HG03342 (cell line): ENCODE data around the gene ARL8B.
"Not testable (repeated sequence)": the region's sequence is repeated elsewhere in the genome, so short reads cannot be mapped to it uniquely, and the experiment has no call there.

Experiments used
- ATAC-seq: cut with Tn5 transposase; IDR thresholded peaks from one replicate; pipeline ENCODE4 v1.9.1; 2021; ENCODE audit warnings: mild to moderate bottlenecking, moderate library complexity; ENCODE audit not compliant: unreplicated experiment

The ARL8B gene

GRCh38 chr3:5144316-5144994 is 22.4 kb downstream of the ARL8B start:
- no peak for ATAC-seq

GRCh38 chr3:5145120-5145519 is 23.0 kb downstream of the ARL8B start:
- no peak for ATAC-seq

- ATAC-seq, result not testable (repeated sequence)
Observed at GRCh38 chr3:5147152-5147551, 25.1 kb downstream of the ARL8B start.

- ATAC-seq, result no peak
Observed at GRCh38 chr3:5149306-5149880, 27.3 kb downstream of the ARL8B start.

GRCh38 chr3:5151586-5151985 is 29.5 kb downstream of the ARL8B start:
- no peak for ATAC-seq

- no peak for ATAC-seq
Observed at GRCh38 chr3:5153074-5153473, 31.0 kb downstream of the ARL8B start.

- no peak for ATAC-seq
Observed at GRCh38 chr3:5155241-5155640, 33.1 kb downstream of the ARL8B start.

GRCh38 chr3:5160321-5160720 is 38.2 kb downstream of the ARL8B start:
- ATAC-seq, result no peak

GRCh38 chr3:5160940-5161858 is 39.1 kb downstream of the ARL8B start:
- ATAC-seq, result no peak

GRCh38 chr3:5162102-5162501 is 40.0 kb downstream of the ARL8B start:
- no peak for ATAC-seq

- no peak for ATAC-seq
Observed at GRCh38 chr3:5165698-5166097, 43.6 kb downstream of the ARL8B start.

- no peak for ATAC-seq
Observed at GRCh38 chr3:5166846-5167245, 44.8 kb downstream of the ARL8B start.

GRCh38 chr3:5168110-5168509 is 46.0 kb downstream of the ARL8B start:
- ATAC-seq, result no peak

GRCh38 chr3:5169807-5170206 is 47.7 kb downstream of the ARL8B start:
- no peak for ATAC-seq

- ATAC-seq, result no peak
Observed at GRCh38 chr3:5170975-5171374, 48.9 kb downstream of the ARL8B start.

GRCh38 chr3:5172018-5172417 is 49.9 kb downstream of the ARL8B start:
- no peak for ATAC-seq

- not testable (repeated sequence) for ATAC-seq
Observed at GRCh38 chr3:5179036-5179435, 56.9 kb downstream of the ARL8B start.

- ATAC-seq, result peak; percentile 64
Observed at GRCh38 chr3:5181469-5182141, 59.5 kb downstream of the ARL8B start.

GRCh38 chr3:5183714-5184113 is 61.6 kb downstream of the ARL8B start:
- ATAC-seq, result not testable (repeated sequence)

- no peak for ATAC-seq
Observed at GRCh38 chr3:5184499-5184898, 62.4 kb downstream of the ARL8B start.

GRCh38 chr3:5185093-5185673 is 63.1 kb downstream of the ARL8B start:
- no peak for ATAC-seq
